Small intestine (tissue), 7 donors: ENCODE results near the gene NNT. TPM values are rescaled to one million over a fixed set of nuclear protein-coding genes. Genes with fewer than 3 reads are reported as not detected.
"Not testable (repeated sequence)": the region's sequence is repeated elsewhere in the genome, so short reads cannot be mapped to it uniquely, and the experiment has no call there.

ENCODE experiments used
- DNase-seq, 2 donors: peaks; one replicate each; pipeline versions ENCODE4 v3.0.0 to v3.0.0-alpha.2; 2013
- FAIRE-seq: peaks from 2 replicates; lab custom pipeline; 2012; peaks lifted over from hg19 to GRCh38; lab: Jason Lieb, UNC
- H3K27ac ChIP-seq, 3 donors: one replicate each; pipeline ENCODE4 v1.5.1; 2013; ENCODE audit warnings: low read length in 2 of 3, mild to moderate bottlenecking in 2 of 3, control low read depth in 1 of 3, inconsistent platforms in 1 of 3, low read depth in 1 of 3, moderate library complexity in 1 of 3
- H3K27me3 ChIP-seq, 3 donors: one replicate each; pipeline ENCODE4 v1.6.1; 2013; ENCODE audit warnings: low read length in 3 of 3, inconsistent platforms in 1 of 3; ENCODE audit not compliant: control insufficient read depth in 3 of 3, insufficient read depth in 3 of 3
- H3K36me3 ChIP-seq, 3 donors: one replicate each; pipeline ENCODE4 v1.6.1; 2013; ENCODE audit warnings: low read length in 3 of 3, inconsistent platforms in 1 of 3, low read depth in 1 of 3, mild to moderate bottlenecking in 1 of 3, moderate library complexity in 1 of 3; ENCODE audit not compliant: control insufficient read depth in 3 of 3, insufficient read depth in 2 of 3
- H3K4me1 ChIP-seq, 3 donors: one replicate each; pipeline ENCODE4 v1.6.1; 2013; ENCODE audit warnings: low read length in 2 of 3, inconsistent platforms in 1 of 3, low read depth in 1 of 3, mild to moderate bottlenecking in 1 of 3, moderate library complexity in 1 of 3; ENCODE audit not compliant: control insufficient read depth in 3 of 3, insufficient read depth in 2 of 3
- H3K4me3 ChIP-seq, 3 donors: one replicate each; pipeline ENCODE4 v1.5.1; 2013; ENCODE audit warnings: low read length in 3 of 3, control low read depth in 1 of 3, inconsistent platforms in 1 of 3, low read depth in 1 of 3, mild to moderate bottlenecking in 1 of 3, moderate library complexity in 1 of 3
- H3K9me3 ChIP-seq, 2 donors: one replicate each; pipeline ENCODE4 v1.6.1; 2013; ENCODE audit warnings: low read depth in 1 of 2, low read length in 1 of 2; ENCODE audit not compliant: control insufficient read depth in 2 of 2, insufficient read depth in 1 of 2
- WGBS, 3 donors: extraction: QIAGEN DNeasy Blood & Tissue Kit; methylation state at CpG; one replicate each; pipeline ENCODE4 v1.1.7; 2013; 5-methylcytosine and 5-hydroxymethylcytosine counted together
- polyA plus RNA-seq, 4 donors: library from polyadenylated mRNA; stranded (reverse) in 3 of 4; unstranded in 1 of 4; fragments of 200-250 nt in 3 of 4; fragments of 120-200 nt in 1 of 4; gene quantifications; one replicate each; pipeline versions ENCODE4 v1.2.1 to v1.2.3, GENCODE V29; 2013
- donor health status: healthy with polysubstance abuse.
- donor health status: control.
- donor health status: control.
- donor health status: Bipolar disorder and iron deficiency.
- donor health status: healthy.

NNT gene
- polyA plus RNA-seq, 4 donors, result 7.4 to 46.0 (median 25.2) TPM

GRCh38 chr5:43666728-43667127 lies 63.7 kb downstream of the NNT start:
- H3K4me3 ChIP-seq, H3K27ac ChIP-seq, H3K4me1 ChIP-seq, FAIRE-seq, H3K27me3 ChIP-seq, H3K9me3 ChIP-seq, DNase-seq: not testable (repeated sequence)
- peaks cover 0 to 12% (median 2%) of the 10 kb centered on the region in 3 donors for H3K36me3 ChIP-seq
- WGBS, 3 donors, result 95 to 99% (median 98%) methylated on average over 8 of the region's 8 CpGs

- H3K27ac ChIP-seq, H3K27me3 ChIP-seq, H3K4me1 ChIP-seq, FAIRE-seq, DNase-seq, H3K9me3 ChIP-seq, H3K4me3 ChIP-seq: not testable (repeated sequence)
- 97 to 99% (median 98%) methylated on average over 5 of the region's 5 CpGs for WGBS, 3 donors
- H3K36me3 ChIP-seq, result peaks cover 0 to 12% (median 2%) of the 10 kb centered on the region in 3 donors
Observed at GRCh38 chr5:43667379-43667778, 64.4 kb downstream of the NNT start.

- Histone ChIP-seq H3K27ac (no peak overlapping the region), H3K27me3 (no peaks in the 10 kb centered on the region), H3K4me3 (no peak overlapping the region), H3K4me1 (no peaks in the 10 kb centered on the region), H3K36me3 (peaks cover 4 to 8% (median 5%) of the 10 kb centered on the region in 3 donors), H3K9me3 (no peaks in the 10 kb centered on the region)
- DNase-seq (no peak), FAIRE-seq (no peak)
Observed at GRCh38 chr5:43674536-43674935, 71.6 kb downstream of the NNT start.

- no peaks in the 10 kb centered on the region for H3K9me3 ChIP-seq
- no peak overlapping the region for H3K4me3 ChIP-seq
- 91 to 97% (median 96%) methylated on average over 3 of the region's 3 CpGs for WGBS, 3 donors
- FAIRE-seq, result no peak
- no peak for DNase-seq
- no peak overlapping the region for H3K27ac ChIP-seq
- H3K36me3 ChIP-seq, result peaks cover 4 to 8% (median 7%) of the 10 kb centered on the region in 3 donors
- no peaks in the 10 kb centered on the region for H3K4me1 ChIP-seq
- H3K27me3 ChIP-seq, result no peaks in the 10 kb centered on the region
Observed at GRCh38 chr5:43675357-43675756, 72.4 kb downstream of the NNT start.

GRCh38 chr5:43676083-43676840 lies 73.3 kb downstream of the NNT start:
- Histone ChIP-seq H3K4me1 (no peaks in the 10 kb centered on the region), H3K27me3 (no peaks in the 10 kb centered on the region), H3K4me3 (no peak overlapping the region), H3K9me3 (no peaks in the 10 kb centered on the region), H3K36me3 (peaks cover 4 to 8% (median 7%) of the 10 kb centered on the region in 3 donors), H3K27ac (no peak overlapping the region)
- FAIRE-seq (no peak), DNase-seq (no peak)
- WGBS, 3 donors, result 85 to 94% (median 90%) methylated on average over 2 of the region's 2 CpGs

- Histone ChIP-seq H3K9me3 (no peaks in the 10 kb centered on the region), H3K4me1 (no peaks in the 10 kb centered on the region), H3K27me3 (no peaks in the 10 kb centered on the region), H3K4me3 (no peak overlapping the region), H3K36me3 (peaks cover 4 to 10% (median 8%) of the 10 kb centered on the region in 3 donors), H3K27ac (no peak overlapping the region)
- 89 to 98% (median 97%) methylated on average over 4 of the region's 4 CpGs for WGBS, 3 donors
- no peak for FAIRE-seq
- no peak for DNase-seq
Observed at GRCh38 chr5:43677253-43677652, 74.3 kb downstream of the NNT start.

GRCh38 chr5:43679214-43679613 lies 76.2 kb downstream of the NNT start:
- Histone ChIP-seq H3K9me3 (no peaks in the 10 kb centered on the region), H3K4me3 (no peak overlapping the region), H3K36me3 (peaks cover 4 to 8% (median 6%) of the 10 kb centered on the region in 3 donors), H3K4me1 (no peaks in the 10 kb centered on the region), H3K27ac (no peak overlapping the region), H3K27me3 (no peaks in the 10 kb centered on the region)
- WGBS, 3 donors, result 91 to 96% (median 93%) methylated on average over 3 of the region's 3 CpGs
- FAIRE-seq (no peak), DNase-seq (no peak)

- Histone ChIP-seq H3K4me3 (no peak overlapping the region), H3K27ac (no peak overlapping the region), H3K27me3 (no peaks in the 10 kb centered on the region), H3K36me3 (peaks cover 4 to 10% (median 6%) of the 10 kb centered on the region in 3 donors), H3K9me3 (no peaks in the 10 kb centered on the region), H3K4me1 (no peaks in the 10 kb centered on the region)
- 77 to 91% (median 89%) methylated on average over 4 of the region's 4 CpGs for WGBS, 3 donors
- FAIRE-seq, result no peak
- DNase-seq, result no peak
Observed at GRCh38 chr5:43680286-43680685, 77.3 kb downstream of the NNT start.
